Measurements from ENCODE around the gene FUT1.

FUT1 gene

GRCh38 chr19:48716562-48717291, 35.7 kb downstream of the FUT1 start:
- H3K9me2 ChIP-seq (replicated peaks; ENCODE audit: insufficient read depth, low read length), result no peaks in the 10 kb centered on the region
- no peak overlapping the region for H3K9ac ChIP-seq (ENCODE audit: low read length)
- no peak overlapping the region for H3K4me2 ChIP-seq (ENCODE audit: low read depth, low read length)
- no peak for DNase-seq
- H3K4me1 ChIP-seq (ENCODE audit: low read length), result peaks cover 10% of the 10 kb centered on the region; the same call in 1 of the 2 replicates
- H3K79me2 ChIP-seq (ENCODE audit: low read length), result no peaks in the 10 kb centered on the region
- no peak overlapping the region for H2AFZ ChIP-seq (ENCODE audit: low read length)
- H3K36me3 ChIP-seq (replicated peaks; ENCODE audit: insufficient read depth, low read length), result no peaks in the 10 kb centered on the region
- H3K27me3 ChIP-seq (replicated peaks; ENCODE audit: insufficient read depth, low read length), result peaks cover 53% of the 10 kb centered on the region
- no peaks in the 10 kb centered on the region for H3K9me3 ChIP-seq (replicated peaks; ENCODE audit: insufficient read depth, low read length)
- no peak for TF ChIP-seq EZH2phosphoT487 (IDR thresholded peaks at IDR 0.05; ENCODE audit: low read length)
- TF ChIP-seq, protein P1, sequence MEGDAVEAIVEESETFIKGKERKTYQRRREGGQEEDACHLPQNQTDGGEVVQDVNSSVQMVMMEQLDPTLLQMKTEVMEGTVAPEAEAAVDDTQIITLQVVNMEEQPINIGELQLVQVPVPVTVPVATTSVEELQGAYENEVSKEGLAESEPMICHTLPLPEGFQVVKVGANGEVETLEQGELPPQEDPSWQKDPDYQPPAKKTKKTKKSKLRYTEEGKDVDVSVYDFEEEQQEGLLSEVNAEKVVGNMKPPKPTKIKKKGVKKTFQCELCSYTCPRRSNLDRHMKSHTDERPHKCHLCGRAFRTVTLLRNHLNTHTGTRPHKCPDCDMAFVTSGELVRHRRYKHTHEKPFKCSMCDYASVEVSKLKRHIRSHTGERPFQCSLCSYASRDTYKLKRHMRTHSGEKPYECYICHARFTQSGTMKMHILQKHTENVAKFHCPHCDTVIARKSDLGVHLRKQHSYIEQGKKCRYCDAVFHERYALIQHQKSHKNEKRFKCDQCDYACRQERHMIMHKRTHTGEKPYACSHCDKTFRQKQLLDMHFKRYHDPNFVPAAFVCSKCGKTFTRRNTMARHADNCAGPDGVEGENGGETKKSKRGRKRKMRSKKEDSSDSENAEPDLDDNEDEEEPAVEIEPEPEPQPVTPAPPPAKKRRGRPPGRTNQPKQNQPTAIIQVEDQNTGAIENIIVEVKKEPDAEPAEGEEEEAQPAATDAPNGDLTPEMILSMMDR (IDR thresholded peaks at IDR 0.05; ENCODE audit: low read length), result no peak
- no peak for TF ChIP-seq EZH2 (optimal IDR thresholded peaks at IDR 0.05; ENCODE audit: low read depth, low read length)
- no peaks in the 10 kb centered on the region for H3F3A ChIP-seq (ENCODE audit: insufficient read depth, low read length)
- no peaks in the 10 kb centered on the region for H4K20me1 ChIP-seq (ENCODE audit: insufficient read depth, low read length)
- no peak overlapping the region for H3K27ac ChIP-seq (ENCODE audit: low read length)
- H3K4me3 ChIP-seq (ENCODE audit: low read length), result no peak overlapping the region

DNA sequence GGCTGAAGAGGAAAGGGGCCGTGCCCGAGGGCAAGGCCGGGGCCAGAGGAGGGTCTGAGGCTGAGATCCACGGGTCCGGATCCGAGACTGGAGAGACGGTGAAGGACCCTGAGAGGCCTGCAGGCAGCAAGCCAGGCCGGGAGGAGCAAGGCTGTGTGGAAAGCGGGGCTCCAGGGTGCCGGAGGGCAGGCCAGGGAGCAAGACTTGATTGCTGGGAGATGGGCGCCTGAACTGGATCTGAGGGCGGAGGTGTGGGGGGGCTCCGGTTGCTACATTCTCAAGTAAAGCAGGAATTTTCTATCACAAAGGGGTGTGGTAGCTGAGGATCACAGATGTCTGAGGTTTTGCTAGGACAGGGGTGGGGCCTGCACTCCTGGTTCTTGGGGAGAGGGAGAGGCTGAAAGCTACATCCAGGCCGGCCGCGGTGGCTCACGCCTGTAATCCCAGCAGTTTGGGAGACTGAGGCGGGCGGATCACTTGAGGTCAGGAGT, 36.7 kb downstream of the FUT1 start:
- no peak for DNase-seq
- Histone ChIP-seq H3K9me3 (replicated peaks; ENCODE audit: insufficient read depth, low read length) (no peaks in the 10 kb centered on the region), H3K4me2 (ENCODE audit: low read depth, low read length) (no peak overlapping the region), H4K20me1 (ENCODE audit: insufficient read depth, low read length) (no peaks in the 10 kb centered on the region), H3K9me2 (replicated peaks; ENCODE audit: insufficient read depth, low read length) (no peaks in the 10 kb centered on the region), H2AFZ (ENCODE audit: low read length) (no peak overlapping the region), H3K79me2 (ENCODE audit: low read length) (no peaks in the 10 kb centered on the region), H3K27me3 (replicated peaks; ENCODE audit: insufficient read depth, low read length) (peaks cover 61% of the 10 kb centered on the region), H3K36me3 (replicated peaks; ENCODE audit: insufficient read depth, low read length) (no peaks in the 10 kb centered on the region), H3F3A (ENCODE audit: insufficient read depth, low read length) (no peaks in the 10 kb centered on the region), H3K4me3 (ENCODE audit: low read length) (no peak overlapping the region), H3K27ac (ENCODE audit: low read length) (no peak overlapping the region), H3K9ac (ENCODE audit: low read length) (no peak overlapping the region), H3K4me1 (ENCODE audit: low read length) (peaks cover 8% of the 10 kb centered on the region; the same call in 1 of the 2 replicates)
- TF ChIP-seq, protein P1 (IDR thresholded peaks at IDR 0.05; ENCODE audit: low read length), result no peak
- TF ChIP-seq EZH2 (optimal IDR thresholded peaks at IDR 0.05; ENCODE audit: low read depth, low read length), result no peak
- no peak for TF ChIP-seq EZH2phosphoT487 (IDR thresholded peaks at IDR 0.05; ENCODE audit: low read length)

GRCh38 chr19:48714759-48715675, 37.4 kb downstream of the FUT1 start:
- Histone ChIP-seq H3K9me3 (replicated peaks; ENCODE audit: insufficient read depth, low read length) (no peaks in the 10 kb centered on the region), H3K36me3 (replicated peaks; ENCODE audit: insufficient read depth, low read length) (no peaks in the 10 kb centered on the region), H3K4me3 (ENCODE audit: low read length) (peak overlapping the region; percentile 74), H3K9ac (ENCODE audit: low read length) (peak overlapping the region; percentile 65; the same call in 1 of the 2 replicates), H3K27ac (ENCODE audit: low read length) (no peak overlapping the region), H4K20me1 (ENCODE audit: insufficient read depth, low read length) (no peaks in the 10 kb centered on the region), H2AFZ (ENCODE audit: low read length) (peak overlapping the region; percentile 100), H3K79me2 (ENCODE audit: low read length) (no peaks in the 10 kb centered on the region), H3K27me3 (replicated peaks; ENCODE audit: insufficient read depth, low read length) (peaks cover 61% of the 10 kb centered on the region), H3K9me2 (replicated peaks; ENCODE audit: insufficient read depth, low read length) (no peaks in the 10 kb centered on the region), H3K4me2 (ENCODE audit: low read depth, low read length) (peak overlapping the region; percentile 100), H3K4me1 (ENCODE audit: low read length) (0 out of 2 replicates have a peak, but pooled peaks cover 4% of the 10 kb centered on the region), H3F3A (ENCODE audit: insufficient read depth, low read length) (no peaks in the 10 kb centered on the region)
- TF ChIP-seq EZH2 (optimal IDR thresholded peaks at IDR 0.05; ENCODE audit: low read depth, low read length) (no peak), EZH2phosphoT487 (IDR thresholded peaks at IDR 0.05; ENCODE audit: low read length) (no peak)
- TF ChIP-seq, protein P1 (IDR thresholded peaks at IDR 0.05; ENCODE audit: low read length), result no peak
- DNase-seq, result no peak
